NCI-H1436 (cell line): ENCODE measurements around the gene FAM120A.

ENCODE experiments used
- DNase-seq: peaks from one replicate; lab custom pipeline; 2025; lab: John Stamatoyannopoulos, UW

FAM120A gene

GRCh38 chr9:93594041-93594756 is 142.7 kb downstream of the FAM120A start:
- DNase-seq = no peak

GRCh38 chr9:93595461-93595860 is 144.0 kb downstream of the FAM120A start:
- no peak for DNase-seq

GRCh38 chr9:93595861-93596365 is 144.4 kb downstream of the FAM120A start:
- DNase-seq = no peak

- DNase-seq = no peak
Measured at GRCh38 chr9:93596399-93596798, 144.9 kb downstream of the FAM120A start.

- DNase-seq = no peak
Measured at GRCh38 chr9:93597142-93597706, 145.7 kb downstream of the FAM120A start.

- no peak for DNase-seq
Measured at GRCh38 chr9:93597871-93598646, 146.6 kb downstream of the FAM120A start.

- DNase-seq = no peak
Measured at GRCh38 chr9:93598647-93599241, 147.3 kb downstream of the FAM120A start.

- DNase-seq = no peak
Measured at GRCh38 chr9:93599571-93600403, 148.3 kb downstream of the FAM120A start.

GRCh38 chr9:93600504-93600903 is 149.0 kb downstream of the FAM120A start:
- no peak for DNase-seq

GRCh38 chr9:93601063-93601462 is 149.6 kb downstream of the FAM120A start:
- no peak for DNase-seq

- DNase-seq = no peak
Measured at GRCh38 chr9:93601666-93602065, 150.2 kb downstream of the FAM120A start.

- DNase-seq = no peak
Measured at GRCh38 chr9:93603011-93603410, 151.5 kb downstream of the FAM120A start.

- DNase-seq = no peak
Measured at GRCh38 chr9:93603906-93604326, 152.4 kb downstream of the FAM120A start.

GRCh38 chr9:93606187-93606586 is 154.7 kb downstream of the FAM120A start:
- DNase-seq = no peak

GRCh38 chr9:93610206-93610605 is 158.7 kb downstream of the FAM120A start:
- no peak for DNase-seq

- no peak for DNase-seq
Measured at GRCh38 chr9:93612052-93612795, 160.7 kb downstream of the FAM120A start.

- peak; percentile 37 for DNase-seq
Measured at GRCh38 chr9:93612796-93613154, 161.3 kb downstream of the FAM120A start.

GRCh38 chr9:93613174-93613573 is 161.7 kb downstream of the FAM120A start:
- no peak for DNase-seq

- no peak for DNase-seq
Measured at GRCh38 chr9:93613791-93614190, 162.3 kb downstream of the FAM120A start.

GRCh38 chr9:93614830-93615468 is 163.5 kb downstream of the FAM120A start:
- no peak for DNase-seq
